GM18508 (cell line): ENCODE data around the gene NID2.

Source experiments
- ATAC-seq: cut with Tn5 transposase; IDR thresholded peaks from one replicate; pipeline ENCODE4 v1.9.1; 2021; ENCODE audit warnings: moderate number of reproducible peaks; ENCODE audit not compliant: insufficient read depth, unreplicated experiment

The NID2 gene

DNA sequence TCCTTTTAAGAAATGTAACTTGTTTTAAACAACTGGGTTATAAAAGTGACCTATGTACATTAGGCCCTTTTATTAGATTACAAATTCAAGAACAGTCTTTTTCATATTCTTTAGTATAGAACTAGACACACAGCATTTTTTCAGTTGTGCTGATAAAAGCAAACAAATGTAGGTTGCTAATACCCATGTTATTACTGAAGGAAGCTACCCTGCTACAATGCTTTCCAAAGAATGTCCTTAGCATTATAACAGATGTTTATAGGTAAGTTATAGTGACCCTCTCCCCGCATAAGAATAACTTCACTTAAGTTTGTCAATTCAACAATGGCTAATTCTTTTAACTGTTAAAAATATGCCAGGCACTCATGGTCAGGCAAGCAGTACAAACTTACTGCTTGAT lies 61.6 kb downstream of the NID2 start:
- no peak for ATAC-seq

DNA sequence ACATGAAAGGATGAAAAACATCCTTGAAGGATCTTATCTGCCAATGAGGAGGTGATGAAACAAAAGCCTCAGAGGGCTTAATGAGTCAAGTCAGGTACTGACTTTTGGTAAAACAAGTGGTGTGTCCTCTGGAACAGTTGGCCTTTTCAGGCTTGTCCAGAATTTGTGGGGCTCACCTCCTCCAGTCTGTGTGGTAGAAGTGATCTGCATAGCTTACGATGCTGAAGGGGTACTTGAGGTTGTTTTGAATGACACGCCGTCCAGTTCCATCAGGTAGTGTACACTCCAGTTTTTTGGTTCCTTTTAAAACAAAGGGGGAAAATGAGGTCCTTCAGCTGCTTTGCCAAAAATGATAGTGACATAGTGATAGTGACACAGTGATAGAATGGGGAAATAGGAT lies 62.5 kb downstream of the NID2 start:
- ATAC-seq, result no peak

DNA sequence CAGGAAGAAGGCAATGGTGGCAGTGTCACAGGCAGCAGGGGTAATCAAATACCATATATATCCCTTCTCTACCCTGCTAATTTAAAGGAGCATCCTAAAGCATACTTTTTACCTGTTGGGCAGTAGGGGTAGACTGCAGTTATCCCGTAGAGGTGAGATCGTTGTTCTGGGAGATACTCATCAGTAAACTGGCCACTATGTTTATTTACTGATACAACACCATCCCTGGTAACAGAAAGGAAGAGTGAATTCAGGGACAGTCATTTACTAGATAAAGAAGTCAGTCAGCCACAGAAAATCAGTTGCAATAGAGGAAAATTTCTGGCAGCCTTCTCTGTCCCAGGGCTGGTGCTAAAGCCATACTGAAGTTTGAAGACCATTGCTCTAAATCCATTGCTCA lies 63.2 kb downstream of the NID2 start:
- ATAC-seq, result no peak

DNA sequence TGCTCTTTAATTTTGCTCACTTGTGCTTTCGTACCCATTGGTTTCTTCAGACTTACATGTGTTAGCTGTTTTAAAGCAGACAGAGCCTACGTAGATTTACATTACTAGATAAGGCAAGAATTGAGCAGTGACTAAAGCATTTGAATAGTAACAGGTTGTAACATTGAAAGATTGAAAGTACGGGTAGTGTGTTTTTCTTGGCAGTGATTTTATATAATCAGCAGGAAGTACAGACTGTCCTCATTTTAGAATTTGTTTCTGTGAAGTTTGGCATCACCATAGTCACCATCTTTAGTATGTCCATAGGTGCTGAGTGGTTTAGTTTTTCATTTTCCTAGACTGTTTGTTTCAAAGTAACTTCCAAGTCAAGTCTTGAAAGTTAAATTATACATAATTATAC lies 65.5 kb downstream of the NID2 start:
- no peak for ATAC-seq

DNA sequence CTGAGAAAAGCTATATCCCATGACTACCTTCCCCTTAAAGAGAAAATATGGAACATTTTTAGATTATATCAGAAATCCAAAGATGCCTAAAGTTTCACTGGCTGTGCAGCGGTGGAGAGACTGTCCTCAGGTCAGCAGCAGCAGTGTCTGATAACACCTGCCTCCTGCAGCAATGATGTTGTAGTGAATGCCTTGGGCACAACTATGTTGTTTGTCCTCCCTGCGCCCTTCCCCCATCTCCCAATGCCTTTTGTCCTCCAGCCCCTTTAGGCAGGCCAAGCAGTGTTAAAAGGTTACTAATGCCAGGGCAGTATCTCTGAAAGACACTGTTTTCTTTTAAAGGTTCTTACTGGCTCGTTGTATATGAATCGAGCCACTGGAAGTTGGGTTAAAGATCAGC lies 66.3 kb downstream of the NID2 start:
- ATAC-seq, result no peak

DNA sequence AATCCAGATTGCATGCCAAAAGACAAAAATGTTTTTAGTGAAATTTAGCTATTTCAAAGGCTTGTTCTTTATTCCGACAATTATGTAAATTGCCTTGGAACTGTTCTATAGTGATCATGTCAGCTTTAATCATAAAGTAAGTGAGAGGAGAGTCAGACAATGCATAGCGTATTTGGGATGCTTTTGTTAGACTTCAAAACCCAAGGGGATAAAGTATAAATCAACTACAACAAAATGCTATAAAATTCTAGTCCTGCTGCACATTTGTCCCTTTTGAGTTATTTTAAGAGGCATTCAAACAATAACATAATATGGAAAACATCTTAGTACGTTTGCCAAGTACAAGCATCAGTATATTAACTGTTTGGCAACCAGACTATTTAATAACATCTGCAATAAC lies 68.2 kb downstream of the NID2 start:
- no peak for ATAC-seq

DNA sequence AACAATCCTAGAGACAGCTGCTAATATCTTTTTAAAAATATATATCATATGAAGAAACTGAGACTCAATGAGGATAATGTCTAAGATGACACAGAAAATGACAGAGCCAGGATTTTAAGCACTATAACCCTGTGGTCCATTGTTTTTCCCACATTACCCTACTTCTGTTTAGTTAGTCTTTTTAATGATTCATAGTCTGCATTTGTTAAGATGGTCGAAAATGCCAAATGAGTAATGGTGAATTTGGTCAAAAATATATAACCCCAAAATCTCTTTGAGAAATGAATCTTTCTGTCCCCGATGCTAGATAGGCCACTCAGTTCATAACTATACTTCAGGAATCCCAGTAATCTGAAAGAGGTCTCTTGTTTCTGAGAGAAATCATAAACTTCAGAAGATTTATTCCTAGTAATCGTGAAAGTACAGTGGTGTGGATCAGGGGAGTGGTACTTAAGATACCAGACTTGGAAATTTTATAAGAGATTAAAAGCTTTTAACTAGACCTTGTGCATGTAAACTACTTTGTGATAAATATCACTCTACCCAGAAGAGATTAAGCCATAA lies 68.8 kb downstream of the NID2 start:
- ATAC-seq, result no peak

DNA sequence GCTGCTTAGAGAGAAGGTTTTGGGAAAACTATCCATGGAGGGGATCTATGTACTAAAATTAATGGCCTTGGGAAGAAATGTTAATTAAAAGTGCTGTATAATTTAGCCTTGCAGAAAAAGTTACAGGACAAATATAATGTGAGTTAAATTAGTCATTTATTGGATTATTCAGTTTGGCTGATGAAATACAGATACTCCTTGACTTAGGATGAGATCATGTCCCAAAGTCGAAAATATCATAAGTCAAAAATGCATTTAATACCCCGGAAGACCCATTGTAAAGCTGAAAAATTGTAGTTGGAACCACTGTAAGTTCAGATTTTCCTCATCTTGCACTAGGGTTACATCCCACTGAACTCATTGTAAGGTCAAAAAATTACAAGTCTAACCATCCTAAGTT lies 69.8 kb downstream of the NID2 start:
- ATAC-seq, result no peak

DNA sequence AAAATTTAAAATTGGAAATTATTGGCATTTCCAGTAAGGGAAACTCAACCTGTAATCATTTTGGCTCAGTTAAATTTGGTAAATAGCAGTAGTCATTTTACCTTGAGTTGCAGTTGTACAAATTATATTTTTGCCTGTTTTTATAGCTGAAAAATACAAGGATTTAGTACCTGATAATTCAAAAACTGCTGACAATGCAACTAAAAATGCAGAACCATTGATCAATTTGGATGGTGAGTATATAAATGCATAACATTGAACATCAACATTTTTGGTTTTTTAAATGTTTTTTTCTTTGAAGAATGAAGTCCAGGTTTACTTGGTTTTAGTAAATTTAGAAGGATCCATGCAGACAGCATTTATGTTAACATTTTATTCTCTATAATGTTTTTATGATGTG lies 70.5 kb downstream of the NID2 start:
- ATAC-seq, result no peak

DNA sequence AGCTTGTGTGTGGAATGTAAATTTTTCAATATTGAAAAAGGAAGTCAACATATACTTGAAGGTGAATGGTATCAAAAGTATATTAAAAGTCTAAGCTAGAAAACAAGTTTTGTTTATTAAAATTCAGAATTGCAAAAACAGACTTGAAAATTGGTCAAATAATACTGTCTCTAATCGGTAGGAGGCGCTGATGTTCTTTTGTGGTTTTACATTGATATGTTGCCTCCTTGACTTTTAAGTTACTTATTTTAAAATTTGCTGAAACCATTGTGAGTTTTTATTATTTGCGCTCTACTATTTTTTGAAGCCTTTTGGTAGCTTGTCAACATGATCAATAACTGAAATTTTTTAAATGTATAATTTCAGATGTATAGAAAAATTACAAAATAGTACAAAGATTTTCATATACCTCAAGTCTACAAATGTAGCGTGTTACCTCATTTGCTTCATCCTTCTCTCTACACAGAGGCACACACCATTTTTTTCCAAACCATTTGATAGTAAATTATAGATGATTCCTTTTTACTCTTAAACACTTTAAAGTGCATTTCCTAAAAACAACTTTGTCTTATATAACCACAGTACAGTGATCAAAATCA lies 72.6 kb downstream of the NID2 start:
- no peak for ATAC-seq

DNA sequence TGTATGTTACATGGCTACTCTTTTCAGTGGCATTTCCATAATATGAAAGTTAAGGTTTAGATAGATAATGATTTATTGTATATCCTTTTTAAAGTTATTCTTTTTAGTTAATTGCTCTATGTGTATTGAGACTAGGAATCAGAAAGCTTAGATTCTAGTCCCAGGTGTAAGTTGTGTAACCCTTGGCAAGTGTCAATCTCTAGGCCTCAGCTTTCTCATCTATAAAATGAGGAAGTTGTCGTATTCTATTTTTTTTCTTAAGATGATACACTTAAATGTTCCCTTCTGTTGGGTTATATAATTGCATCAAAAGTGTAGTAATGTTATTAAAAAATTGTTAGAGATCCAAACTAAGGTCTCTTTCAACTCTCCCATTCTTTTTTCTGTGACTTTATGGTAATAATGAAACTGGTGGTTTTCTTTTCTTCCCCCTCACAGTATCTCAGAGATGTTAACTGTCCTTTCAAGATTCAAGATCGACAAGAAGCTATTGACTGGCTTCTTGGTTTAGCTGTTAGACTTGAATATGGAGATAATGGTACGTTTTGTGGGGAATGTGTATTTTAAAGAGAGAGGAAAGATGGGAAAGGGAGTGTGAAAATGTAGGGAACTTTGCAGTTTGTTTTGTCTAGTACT lies 75.5 kb downstream of the NID2 start:
- ATAC-seq, result no peak

DNA sequence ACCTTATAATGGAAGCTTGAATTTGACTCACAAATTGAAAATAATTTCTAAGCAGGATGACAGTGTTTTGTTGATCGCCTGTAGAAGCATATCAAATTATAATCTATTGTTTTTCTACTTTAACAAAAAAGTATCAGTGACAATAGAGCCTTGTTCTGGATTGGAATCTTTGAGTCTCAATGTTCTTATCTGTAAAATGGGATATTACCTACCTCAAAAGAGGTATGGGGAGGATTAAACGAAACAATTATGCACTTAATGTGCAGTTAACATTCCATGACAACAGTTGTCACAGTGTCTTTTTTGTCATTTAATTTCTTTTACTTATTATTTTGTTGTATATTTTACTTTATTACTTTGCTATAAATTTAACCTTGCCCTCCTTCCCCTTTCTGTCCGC lies 78.4 kb downstream of the NID2 start:
- ATAC-seq, result no peak

DNA sequence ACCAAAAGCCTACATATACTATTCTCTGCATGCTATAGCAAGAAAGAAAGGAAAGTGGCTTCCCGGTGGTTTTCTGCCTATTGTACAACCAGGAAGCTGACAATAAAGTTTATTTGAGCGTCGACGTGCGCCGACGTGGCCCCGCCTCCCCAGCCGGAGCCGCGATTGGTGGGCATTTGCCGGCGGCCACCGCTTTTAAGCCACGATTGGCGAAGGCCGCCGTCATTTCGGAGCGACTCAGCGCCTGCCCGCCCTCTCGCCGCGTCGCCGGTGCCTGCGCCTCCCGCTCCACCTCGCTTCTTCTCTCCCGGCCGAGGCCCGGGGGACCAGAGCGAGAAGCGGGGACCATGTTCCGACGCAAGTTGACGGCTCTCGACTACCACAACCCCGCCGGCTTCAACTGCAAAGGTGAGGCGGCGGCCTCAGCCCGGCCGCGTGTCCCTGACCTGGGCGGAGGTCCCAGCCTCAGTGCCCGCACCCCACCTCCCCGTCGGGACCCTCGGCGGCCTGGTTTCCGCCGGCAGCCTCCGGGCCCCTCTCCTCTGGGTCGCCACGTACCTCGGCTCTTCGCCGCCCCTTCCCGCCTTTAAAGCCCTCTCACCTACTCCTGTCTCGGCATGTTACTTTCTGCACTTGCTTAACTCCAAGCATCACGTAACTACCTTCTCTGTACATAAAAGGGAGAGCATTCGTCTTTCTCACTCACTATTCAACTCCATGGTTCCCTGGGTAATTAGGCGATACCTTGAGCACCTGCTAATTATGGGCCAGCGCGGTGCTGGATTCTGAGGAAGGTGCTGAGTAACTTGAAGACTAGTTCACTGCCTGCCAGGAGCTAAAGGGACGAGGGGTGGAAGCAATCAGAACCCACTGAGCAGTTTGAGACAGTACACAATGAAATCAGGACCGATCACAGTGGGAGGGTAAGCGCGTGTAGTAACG lies 79.3 kb downstream of the NID2 start, which contains the start of gene RTRAF:
TSS of gene RTRAF (plus strand) at position 254 of the 942 bp plus-strand sequence. CDS start at position 348, 94 bp downstream.
- ATAC-seq, result peak; percentile 79

DNA sequence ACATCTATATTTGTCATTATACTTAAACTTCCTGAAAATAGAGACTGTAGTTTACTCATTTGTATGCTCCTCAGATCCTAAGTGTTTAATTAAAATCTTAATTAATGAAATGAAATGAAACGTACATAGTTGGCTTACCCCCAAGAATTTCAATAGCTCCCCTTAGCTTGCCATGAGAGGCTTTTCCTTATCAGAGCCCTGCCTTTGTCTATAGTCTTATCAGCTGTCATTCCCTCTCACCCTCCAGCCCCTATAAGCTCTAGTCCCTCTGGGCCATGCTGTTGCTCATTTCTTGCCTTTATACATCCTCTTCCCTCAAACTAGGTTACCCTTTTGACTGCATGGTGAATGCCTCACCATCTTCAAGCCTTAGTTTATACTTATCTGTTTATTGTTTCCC lies 80.6 kb downstream of the NID2 start:
- ATAC-seq, result no peak

DNA sequence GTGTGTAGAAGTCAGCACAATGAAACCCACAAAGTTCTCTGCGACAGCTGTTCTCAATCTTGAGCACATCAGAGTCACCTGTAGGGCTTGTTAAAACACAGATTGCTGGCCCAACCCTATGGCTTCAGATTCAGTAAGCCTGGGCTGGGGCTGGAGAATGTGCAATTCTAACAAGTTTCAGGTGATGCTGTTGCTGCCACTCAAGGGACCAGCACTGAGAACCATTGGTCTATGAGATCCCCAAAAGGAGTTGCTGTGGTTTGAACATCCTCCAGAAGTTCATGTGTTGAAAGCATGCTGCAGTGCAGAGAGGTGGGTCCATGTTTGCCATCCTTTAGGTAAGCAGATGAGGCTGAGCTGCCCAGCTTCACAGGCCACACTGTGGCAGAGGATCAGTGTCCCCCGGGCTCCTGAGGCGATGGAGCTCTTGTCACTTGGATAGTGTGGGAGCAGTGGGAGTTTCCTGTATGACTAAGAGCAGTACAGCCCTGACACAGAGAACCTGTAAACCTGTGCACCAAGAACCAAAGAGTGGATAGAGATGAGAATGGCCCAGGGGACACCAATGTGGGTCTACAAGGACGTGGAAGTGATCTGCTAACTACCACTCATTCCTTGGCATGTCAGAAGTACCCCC lies 87.5 kb downstream of the NID2 start:
- ATAC-seq, result no peak

DNA sequence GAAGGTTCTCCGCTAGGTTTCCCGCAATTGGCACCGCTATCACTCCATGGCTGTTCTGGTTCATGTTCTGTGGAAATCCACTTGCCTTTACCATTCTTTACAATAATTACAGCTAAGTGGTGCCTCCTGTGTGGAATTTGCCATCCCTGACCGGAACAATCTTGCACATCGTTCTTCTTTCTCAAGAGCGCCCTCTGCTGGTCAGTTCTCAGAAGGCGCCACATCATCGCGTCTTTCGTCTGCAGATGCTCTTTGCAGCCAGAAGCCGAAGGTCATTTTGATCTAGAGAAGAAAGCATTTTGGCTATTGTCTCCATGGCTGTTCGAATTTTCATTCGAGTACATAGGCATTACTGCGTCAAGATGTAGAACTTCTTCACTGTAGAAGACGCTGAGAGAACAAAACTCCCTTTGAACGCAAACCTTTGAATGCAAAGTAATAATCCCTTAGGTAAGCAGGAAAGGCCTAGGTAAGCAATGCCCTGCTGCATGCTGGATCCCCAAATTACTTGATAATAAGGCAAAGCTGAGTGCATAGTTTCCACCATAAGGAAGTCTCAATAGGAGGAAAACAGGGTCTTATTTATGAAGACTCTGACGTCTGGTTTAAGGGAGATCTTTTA lies 89.7 kb downstream of the NID2 start:
- ATAC-seq, result no peak

DNA sequence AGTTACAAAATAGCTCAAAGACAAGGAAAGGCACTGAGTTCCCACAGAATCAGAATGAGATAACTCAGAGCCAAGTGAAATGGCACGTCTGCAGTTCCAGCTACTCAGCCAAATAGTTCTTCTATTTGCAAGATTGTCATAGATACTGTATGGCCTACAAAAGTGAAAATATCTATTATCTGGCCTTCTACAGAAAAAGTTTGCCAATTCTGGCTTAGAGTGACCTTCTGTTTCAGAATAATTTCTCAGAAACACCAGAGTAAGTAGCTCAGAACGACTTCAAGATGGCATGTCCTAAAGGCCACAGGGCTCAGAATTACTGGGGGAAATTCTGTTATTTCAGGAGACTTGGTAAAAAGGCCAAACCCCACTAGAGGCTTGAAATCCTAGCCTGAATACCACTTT lies 90.2 kb downstream of the NID2 start:
- no peak for ATAC-seq

DNA sequence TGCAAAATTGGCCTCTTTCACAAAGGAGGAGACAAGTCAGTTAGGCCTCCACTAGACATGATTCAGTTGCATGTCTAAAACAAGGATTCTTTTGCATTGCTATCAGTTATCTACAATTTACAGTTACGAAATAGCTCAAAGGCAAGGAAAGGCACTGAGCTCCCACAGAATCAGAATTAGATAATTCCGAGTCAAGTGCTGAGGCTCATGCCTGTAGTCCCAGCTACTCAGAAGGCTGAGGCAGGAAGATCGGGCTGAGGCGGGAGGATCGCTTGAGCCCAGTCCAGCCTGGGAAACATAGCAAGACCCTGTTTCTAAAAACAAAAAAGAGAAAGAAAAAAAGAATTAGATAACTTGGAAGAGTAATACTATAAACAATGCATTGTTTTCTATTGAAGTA lies 91.8 kb downstream of the NID2 start:
- ATAC-seq, result no peak

DNA sequence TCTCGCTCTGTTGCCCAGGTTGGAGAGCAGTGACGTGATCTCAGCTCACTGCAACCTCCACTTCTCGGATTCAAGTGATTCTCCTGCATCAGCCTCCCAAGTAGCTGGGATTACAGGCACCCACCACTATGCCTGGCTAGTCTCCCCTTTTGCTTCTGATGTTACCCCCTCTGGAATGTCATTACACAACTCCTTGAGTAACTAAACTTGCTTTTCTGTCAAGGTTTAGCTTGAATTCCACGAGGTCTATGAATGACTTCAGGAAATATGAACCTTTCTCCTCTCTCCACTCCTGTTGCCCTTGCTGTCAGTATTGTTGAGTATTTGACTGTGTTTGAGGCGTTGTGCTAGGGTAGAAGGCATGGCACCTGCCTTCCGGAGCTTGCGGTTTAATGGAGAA lies 96.3 kb downstream of the NID2 start:
- no peak for ATAC-seq

DNA sequence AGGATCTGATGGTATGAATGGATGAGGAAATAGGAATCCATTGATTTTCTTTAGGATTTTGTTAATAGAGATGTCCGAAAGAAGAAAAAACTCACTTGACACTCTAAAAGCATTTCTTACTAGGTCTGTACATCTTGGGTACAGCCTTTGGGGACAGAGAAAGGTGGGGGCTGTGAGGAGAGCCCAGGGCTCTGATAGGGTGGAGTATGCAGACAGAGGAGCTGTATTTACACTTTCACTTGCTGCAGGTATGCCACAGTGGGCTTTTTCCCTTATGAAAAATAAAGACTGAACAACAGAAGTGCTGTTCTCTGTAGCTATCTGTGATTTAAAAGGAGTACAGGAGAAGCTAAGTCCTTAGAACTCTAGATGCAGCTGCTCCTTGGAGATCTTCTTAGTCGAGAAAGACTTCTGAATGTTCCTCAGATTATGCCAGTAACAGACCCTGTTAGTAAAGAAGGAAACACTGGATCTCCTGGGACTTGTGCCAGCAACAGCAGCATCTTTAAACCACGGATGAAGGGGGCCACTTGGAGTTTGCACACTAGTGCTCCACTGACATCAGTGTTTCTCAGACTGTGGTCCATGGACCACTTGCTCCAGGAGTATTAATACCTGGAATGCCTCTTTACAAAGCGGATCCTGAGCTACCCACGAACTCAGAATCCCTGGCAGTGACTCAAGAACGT lies 98.9 kb downstream of the NID2 start:
- no peak for ATAC-seq
